A549 (cell line): ENCODE measurements around the gene VPS35L. TPM values are rescaled to one million over a fixed set of nuclear protein-coding genes. Genes with fewer than 3 reads are reported as not detected.

Experiments used
- ATAC-seq, 2 experiments: fragments of 200-7000 bp in 1 of 2; fragments of >200 bp in 1 of 2; cut with Nextera tagmentation in 1 of 2; cut with Tn5 transposase in 1 of 2; 3 replicates each; pipeline versions ENCODE4 v1.8.0 to v1.9.1; 2018 to 2020; ENCODE audit warnings: mild to moderate bottlenecking in 1 of 2, moderate library complexity in 1 of 2
- CTCF ChIA-PET: fragments of 300-600 bp; sonication (Branson Sonifier 250); formaldehyde crosslinking; extraction: SDS; loops from one replicate; lab custom pipeline; 2021; ENCODE audit warnings: antibody characterized with exemption, inconsistent platforms; lab: Yijun Ruan, JAX
- POLR2A ChIA-PET: fragments of 350-600 bp; formaldehyde crosslinking; extraction: SDS; loops from one replicate; lab custom pipeline; 2021; ENCODE audit warnings: antibody characterized with exemption, inconsistent platforms; lab: Yijun Ruan, JAX
- DNase-seq, 2 experiments: peaks; one replicate each; pipeline versions ENCODE4 v3.0.0 to v3.0.0-alpha.2; 2011 to 2016; ENCODE audit warnings: low read depth in 1 of 2, low spot score in 1 of 2
- FAIRE-seq: peaks from 2 replicates; lab custom pipeline; 2011; peaks lifted over from hg19 to GRCh38; lab: Jason Lieb, UNC
- H3K27ac ChIP-seq, 2 experiments: fragments of >200 bp; sonication (Bioruptor Twin); formaldehyde crosslinking; 3 replicates each; pipeline ENCODE4 v1.5.1; 2016 to 2017
- H3K4me1 ChIP-seq: fragments of >200 bp; sonication (Bioruptor Twin); formaldehyde crosslinking; 3 replicates; pipeline ENCODE4 v1.6.1; 2016
- H3K4me2 ChIP-seq: fragments of >200 bp; sonication (Bioruptor Twin); formaldehyde crosslinking; 3 replicates; pipeline ENCODE4 v1.6.1; 2016
- H3K4me3 ChIP-seq: fragments of >200 bp; sonication (Bioruptor Twin); formaldehyde crosslinking; 3 replicates; pipeline ENCODE4 v1.5.1; 2016
- H3K9me3 ChIP-seq: fragments of >200 bp; sonication (Bioruptor Twin); formaldehyde crosslinking; 3 replicates; pipeline ENCODE4 v1.6.1; 2016
- BHLHE40 ChIP-seq: IDR thresholded peaks from 2 replicates; pipeline ENCODE4 v1.6.1; 2012; ENCODE audit warnings: low read depth, low read length, inconsistent platforms
- CBX2 ChIP-seq: fragments of 200-600 bp; sonication (generic); IDR thresholded peaks from 2 replicates; pipeline ENCODE4 v1.6.1; 2016; ENCODE audit warnings: low read depth, mild to moderate bottlenecking, borderline replicate concordance
- CBX8 ChIP-seq: fragments of 200-600 bp; sonication (generic); IDR thresholded peaks from 2 replicates; pipeline ENCODE4 v1.6.1; 2016
- CEBPB ChIP-seq, 2 experiments: fragments of >200 bp in 1 of 2; sonication (Bioruptor Twin) in 1 of 2; formaldehyde crosslinking in 1 of 2; IDR thresholded peaks; 2 replicates each; pipeline ENCODE4 v1.6.1; 2012 to 2016
- CHD2 ChIP-seq: fragments of 150-350 bp; IDR thresholded peaks from 2 replicates; pipeline ENCODE4 v1.6.1; 2014; ENCODE audit warnings: low read length; ENCODE audit not compliant: partially characterized antibody
- EP300 ChIP-seq, 2 experiments: fragments of >200 bp; sonication (Bioruptor Twin); formaldehyde crosslinking; IDR thresholded peaks; 2 replicates in 1 of 2; 3 replicates in 1 of 2; pipeline ENCODE4 v1.6.1; 2016 to 2017
- ESRRA ChIP-seq: fragments of 150-350 bp; IDR thresholded peaks from 2 replicates; pipeline ENCODE4 v1.6.1; 2014; ENCODE audit warnings: mild to moderate bottlenecking, low read length, borderline replicate concordance
- HEYL ChIP-seq: fragments of 250-450 bp; sonication (Bioruptor Pico); IDR thresholded peaks from 2 replicates; pipeline ENCODE4 v1.8.0; 2021; ENCODE audit warnings: mild to moderate bottlenecking, moderate library complexity
- HOXB13 ChIP-seq: fragments of 250-450 bp; sonication (Bioruptor Pico); IDR thresholded peaks from 2 replicates; pipeline ENCODE4 v1.5.0; 2020; ENCODE audit warnings: low read depth, mild to moderate bottlenecking, moderate library complexity
- HOXB5 ChIP-seq: fragments of 250-450 bp; sonication (Bioruptor Pico); IDR thresholded peaks from 2 replicates; pipeline ENCODE4 v1.5.0; 2020; ENCODE audit warnings: mild to moderate bottlenecking, moderate library complexity
- JUNB ChIP-seq: fragments of >200 bp; sonication (Bioruptor Twin); formaldehyde crosslinking; IDR thresholded peaks from 2 replicates; pipeline ENCODE4 v1.6.1; 2016
- KDM1A ChIP-seq: fragments of 200-600 bp; sonication (generic); IDR thresholded peaks from 2 replicates; pipeline ENCODE4 v1.6.1; 2016; ENCODE audit warnings: low read depth, mild to moderate bottlenecking
- KDM5A ChIP-seq: fragments of 200-600 bp; sonication (generic); IDR thresholded peaks from 2 replicates; pipeline ENCODE4 v1.6.1; 2016; ENCODE audit warnings: antibody characterized with exemption, mild to moderate bottlenecking
- MAFK ChIP-seq: fragments of 450-650 bp; IDR thresholded peaks from 2 replicates; pipeline ENCODE4 v1.6.1; 2014; ENCODE audit not compliant: partially characterized antibody
- MYC ChIP-seq: IDR thresholded peaks from 2 replicates; pipeline ENCODE4 v1.6.1; 2012; ENCODE audit warnings: mild to moderate bottlenecking, inconsistent platforms, low read length, improper control_type of control experiment, borderline replicate concordance
- NFE2L2 ChIP-seq: fragments of 150-350 bp; conservative IDR thresholded peaks from 2 replicates; pipeline ENCODE4 v1.6.1; 2014; ENCODE audit warnings: low read length
- NPAS2 ChIP-seq: fragments of 250-450 bp; sonication (Bioruptor Pico); IDR thresholded peaks from 2 replicates; pipeline ENCODE4 v1.8.0; 2022; ENCODE audit warnings: mild to moderate bottlenecking, moderate library complexity, borderline replicate concordance
- NR3C1 ChIP-seq: fragments of >200 bp; sonication (Bioruptor Twin); formaldehyde crosslinking; IDR thresholded peaks from 3 replicates; pipeline ENCODE4 v1.6.1; 2017
- PHF8 ChIP-seq: fragments of 200-600 bp; sonication (generic); IDR thresholded peaks from 2 replicates; pipeline ENCODE4 v1.6.1; 2016; ENCODE audit warnings: low read depth, mild to moderate bottlenecking, antibody characterized with exemption, moderate library complexity, borderline replicate concordance
- RAD21 ChIP-seq, 2 experiments: fragments of >200 bp in 1 of 2; sonication (Bioruptor Twin) in 1 of 2; formaldehyde crosslinking in 1 of 2; IDR thresholded peaks in 1 of 2; conservative IDR thresholded peaks in 1 of 2; 2 replicates in 1 of 2; 3 replicates in 1 of 2; pipeline ENCODE4 v1.6.1; 2012 to 2018; ENCODE audit warnings: inconsistent platforms in 1 of 2
- SMC3 ChIP-seq: fragments of >200 bp; sonication (Bioruptor Twin); formaldehyde crosslinking; IDR thresholded peaks from 3 replicates; pipeline ENCODE4 v1.6.1; 2018; ENCODE audit warnings: inconsistent platforms
- SREBF2 ChIP-seq: fragments of 450-650 bp; IDR thresholded peaks from 2 replicates; pipeline ENCODE4 v1.6.1; 2014; ENCODE audit warnings: mild to moderate bottlenecking, moderate library complexity
- ZNF302 ChIP-seq: fragments of 250-450 bp; sonication (Bioruptor Pico); IDR thresholded peaks from 2 replicates; pipeline ENCODE4 v1.9.0; 2021; ENCODE audit warnings: inconsistent platforms, mild to moderate bottlenecking, moderate library complexity
- WGBS: methylation state at CpG from one replicate; pipeline ENCODE4 v1.1.6; 2017; ENCODE audit errors: missing lambda C conversion rate; 5-methylcytosine and 5-hydroxymethylcytosine counted together
- polyA minus RNA-seq: library from RNA; depleted of rRNA, polyadenylated mRNA; stranded (reverse); fragments of >200 nt; gene quantifications from 2 replicates; pipeline ENCODE4 v1.2.3, GENCODE V29; 2011; rRNA and poly(A)+ RNA removed
- polyA plus RNA-seq, 4 experiments: library from polyadenylated mRNA; depleted of rRNA in 3 of 4; stranded (reverse); fragments of >200 nt; fragmentation: RNase III in 1 of 4; extraction: RNeasy Plus Mini Kit Qiagen cat#74134 plus additional on column Dnase treatment in 1 of 4; gene quantifications; 2 replicates in 3 of 4; 3 replicates in 1 of 4; pipeline ENCODE4 v1.2.3, GENCODE V29; 2011 to 2017
- TF ChIP-seq, protein P1 (sequence below): fragments of 450-650 bp; IDR thresholded peaks from 2 replicates; pipeline ENCODE4 v1.6.1; 2014; ENCODE audit warnings: antibody characterized with exemption
- TF ChIP-seq, protein P2 (sequence below): fragments of 200-600 bp; sonication (generic); IDR thresholded peaks from 2 replicates; pipeline ENCODE4 v1.6.1; 2016; ENCODE audit warnings: antibody characterized with exemption, mild to moderate bottlenecking, moderate library complexity
- TF ChIP-seq, protein P3 (sequence below): fragments of >200 bp; sonication (Bioruptor Twin); formaldehyde crosslinking; IDR thresholded peaks from 3 replicates; pipeline ENCODE4 v1.6.1; 2016
- TF ChIP-seq, protein P4 (sequence below): fragments of >200 bp; sonication (Bioruptor Twin); formaldehyde crosslinking; IDR thresholded peaks from 3 replicates; pipeline ENCODE4 v1.5.1; 2016

Gene VPS35L, protein sequence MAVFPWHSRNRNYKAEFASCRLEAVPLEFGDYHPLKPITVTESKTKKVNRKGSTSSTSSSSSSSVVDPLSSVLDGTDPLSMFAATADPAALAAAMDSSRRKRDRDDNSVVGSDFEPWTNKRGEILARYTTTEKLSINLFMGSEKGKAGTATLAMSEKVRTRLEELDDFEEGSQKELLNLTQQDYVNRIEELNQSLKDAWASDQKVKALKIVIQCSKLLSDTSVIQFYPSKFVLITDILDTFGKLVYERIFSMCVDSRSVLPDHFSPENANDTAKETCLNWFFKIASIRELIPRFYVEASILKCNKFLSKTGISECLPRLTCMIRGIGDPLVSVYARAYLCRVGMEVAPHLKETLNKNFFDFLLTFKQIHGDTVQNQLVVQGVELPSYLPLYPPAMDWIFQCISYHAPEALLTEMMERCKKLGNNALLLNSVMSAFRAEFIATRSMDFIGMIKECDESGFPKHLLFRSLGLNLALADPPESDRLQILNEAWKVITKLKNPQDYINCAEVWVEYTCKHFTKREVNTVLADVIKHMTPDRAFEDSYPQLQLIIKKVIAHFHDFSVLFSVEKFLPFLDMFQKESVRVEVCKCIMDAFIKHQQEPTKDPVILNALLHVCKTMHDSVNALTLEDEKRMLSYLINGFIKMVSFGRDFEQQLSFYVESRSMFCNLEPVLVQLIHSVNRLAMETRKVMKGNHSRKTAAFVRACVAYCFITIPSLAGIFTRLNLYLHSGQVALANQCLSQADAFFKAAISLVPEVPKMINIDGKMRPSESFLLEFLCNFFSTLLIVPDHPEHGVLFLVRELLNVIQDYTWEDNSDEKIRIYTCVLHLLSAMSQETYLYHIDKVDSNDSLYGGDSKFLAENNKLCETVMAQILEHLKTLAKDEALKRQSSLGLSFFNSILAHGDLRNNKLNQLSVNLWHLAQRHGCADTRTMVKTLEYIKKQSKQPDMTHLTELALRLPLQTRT
- polyA plus RNA-seq (2011; rRNA removed) (47.7 and 59.0 TPM in 2 replicates), polyA plus RNA-seq (2017; fragmentation: RNase III; extraction: RNeasy Plus Mini Kit Qiagen cat#74134 plus additional on column Dnase treatment) (35.0 to 38.4 TPM (median 37.6 TPM) in 3 replicates), polyA minus RNA-seq (76.2 and 88.5 TPM in 2 replicates)
- 23.0 and 25.6 TPM in 2 replicates for polyA plus RNA-seq (2012; cell fraction: cytosol; rRNA removed)
- 27.7 and 28.6 TPM in 2 replicates for polyA plus RNA-seq (2012; cell fraction: nucleus; rRNA removed)

DNA sequence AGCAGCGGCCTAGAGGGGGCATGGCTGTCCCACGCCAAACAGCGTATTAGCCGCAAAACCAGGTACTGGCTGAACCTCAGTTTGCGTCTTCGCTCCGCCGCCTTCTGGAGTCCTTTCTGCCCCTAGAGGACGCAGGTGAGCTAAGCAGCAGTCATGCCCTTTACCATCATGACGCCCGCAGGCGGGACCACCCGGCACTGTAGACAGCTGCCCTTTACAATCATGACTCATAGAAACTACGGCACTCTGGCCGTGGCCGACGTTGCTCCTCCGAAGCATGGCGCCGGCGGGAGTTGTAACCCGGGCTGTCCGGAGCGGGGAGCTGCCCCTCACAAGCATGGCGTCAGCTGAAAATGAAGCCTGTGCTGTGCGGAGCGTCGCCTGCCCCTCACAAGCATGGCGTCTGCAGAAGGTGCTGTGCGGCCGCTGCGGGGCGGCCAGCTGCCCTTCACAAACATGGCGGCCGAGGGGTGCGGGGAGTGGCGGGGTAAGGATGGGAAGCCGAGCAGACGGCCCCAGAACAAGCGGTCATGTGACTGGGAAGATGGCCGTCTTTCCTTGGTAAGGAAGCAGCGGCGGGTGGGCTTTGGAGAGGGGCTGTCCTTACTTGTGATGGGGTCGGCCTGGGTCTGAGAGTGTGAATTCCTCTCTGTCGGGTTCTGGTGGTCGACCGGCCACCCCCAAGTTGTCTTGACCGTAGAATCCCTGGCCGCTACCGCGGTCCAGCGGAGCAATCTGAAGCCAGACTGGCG, at the start of gene VPS35L:
VPS35L (plus strand) TSS at position 518 of the 752 bp plus-strand sequence; CDS start at position 545, 27 bp downstream.
- Histone ChIP-seq H3K27ac (peak within 1 kb of the TSS; percentile 91 to 93), H3K4me3 (peak within 1 kb of the TSS; percentile 89), H3K4me1 (peaks cover 10% of the 10 kb centered on the region; the same call in 1 of the 3 replicates), H3K4me2 (peak within 1 kb of the TSS; percentile 84), H3K9me3 (no peaks in the 10 kb centered on the region)
- whole genome bisulfite sequencing: under 1% methylated on average over 37 of the region's 53 CpGs
- FAIRE-seq: peak; percentile 32
- CTCF ChIA-PET: interaction anchor here (0.6 to 4.6 kb wide), 35 partner anchors 10 to 829 kb away, joined by 3 to 26 read pairs (median 4); partner anchors contain the start of gene CCP110
- POLR2A ChIA-PET: interaction anchor here (0.7 to 1.9 kb wide), 15 partner anchors 10 to 754 kb away, joined by 3 to 15 read pairs (median 3); partner anchors contain the start of genes ARL6IP1, CCP110, GDE1 and IQCK
- ATAC-seq: peak; percentile 97 to 99
- peak; percentile 98 to 99 for DNase-seq
- no peak for TF ChIP-seq CBX8
- no peak for TF ChIP-seq NFE2L2
- peak; percentile 88; the same call in 1 of the 2 replicates for TF ChIP-seq PHF8
- TF ChIP-seq HEYL (CRISPR knock-in tag): no peak
- TF ChIP-seq BHLHE40: no peak
- TF ChIP-seq SMC3: peak; percentile 48
- no peak for TF ChIP-seq ESRRA
- no peak for TF ChIP-seq CBX2
- TF ChIP-seq EP300 (IDR thresholded peaks at IDR 0.05): no peak
- TF ChIP-seq HOXB13 (CRISPR knock-in tag): 0 out of 2 replicates have a peak, but pooled peaks have one; percentile 48
- no peak for TF ChIP-seq CHD2
- no peak for TF ChIP-seq NR3C1
- TF ChIP-seq JUNB: no peak
- TF ChIP-seq, protein P1, sequence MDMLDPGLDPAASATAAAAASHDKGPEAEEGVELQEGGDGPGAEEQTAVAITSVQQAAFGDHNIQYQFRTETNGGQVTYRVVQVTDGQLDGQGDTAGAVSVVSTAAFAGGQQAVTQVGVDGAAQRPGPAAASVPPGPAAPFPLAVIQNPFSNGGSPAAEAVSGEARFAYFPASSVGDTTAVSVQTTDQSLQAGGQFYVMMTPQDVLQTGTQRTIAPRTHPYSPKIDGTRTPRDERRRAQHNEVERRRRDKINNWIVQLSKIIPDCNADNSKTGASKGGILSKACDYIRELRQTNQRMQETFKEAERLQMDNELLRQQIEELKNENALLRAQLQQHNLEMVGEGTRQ: peak; percentile 89
- no peak for TF ChIP-seq SREBF2
- TF ChIP-seq, protein P2, sequence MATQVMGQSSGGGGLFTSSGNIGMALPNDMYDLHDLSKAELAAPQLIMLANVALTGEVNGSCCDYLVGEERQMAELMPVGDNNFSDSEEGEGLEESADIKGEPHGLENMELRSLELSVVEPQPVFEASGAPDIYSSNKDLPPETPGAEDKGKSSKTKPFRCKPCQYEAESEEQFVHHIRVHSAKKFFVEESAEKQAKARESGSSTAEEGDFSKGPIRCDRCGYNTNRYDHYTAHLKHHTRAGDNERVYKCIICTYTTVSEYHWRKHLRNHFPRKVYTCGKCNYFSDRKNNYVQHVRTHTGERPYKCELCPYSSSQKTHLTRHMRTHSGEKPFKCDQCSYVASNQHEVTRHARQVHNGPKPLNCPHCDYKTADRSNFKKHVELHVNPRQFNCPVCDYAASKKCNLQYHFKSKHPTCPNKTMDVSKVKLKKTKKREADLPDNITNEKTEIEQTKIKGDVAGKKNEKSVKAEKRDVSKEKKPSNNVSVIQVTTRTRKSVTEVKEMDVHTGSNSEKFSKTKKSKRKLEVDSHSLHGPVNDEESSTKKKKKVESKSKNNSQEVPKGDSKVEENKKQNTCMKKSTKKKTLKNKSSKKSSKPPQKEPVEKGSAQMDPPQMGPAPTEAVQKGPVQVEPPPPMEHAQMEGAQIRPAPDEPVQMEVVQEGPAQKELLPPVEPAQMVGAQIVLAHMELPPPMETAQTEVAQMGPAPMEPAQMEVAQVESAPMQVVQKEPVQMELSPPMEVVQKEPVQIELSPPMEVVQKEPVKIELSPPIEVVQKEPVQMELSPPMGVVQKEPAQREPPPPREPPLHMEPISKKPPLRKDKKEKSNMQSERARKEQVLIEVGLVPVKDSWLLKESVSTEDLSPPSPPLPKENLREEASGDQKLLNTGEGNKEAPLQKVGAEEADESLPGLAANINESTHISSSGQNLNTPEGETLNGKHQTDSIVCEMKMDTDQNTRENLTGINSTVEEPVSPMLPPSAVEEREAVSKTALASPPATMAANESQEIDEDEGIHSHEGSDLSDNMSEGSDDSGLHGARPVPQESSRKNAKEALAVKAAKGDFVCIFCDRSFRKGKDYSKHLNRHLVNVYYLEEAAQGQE: no peak
- peak; percentile 44 to 48 for TF ChIP-seq RAD21 (conservative IDR thresholded peaks at IDR 0.05 in 1 of 2, IDR thresholded peaks at IDR 0.05 in 1 of 2)
- peak; percentile 86 for TF ChIP-seq KDM5A
- TF ChIP-seq CEBPB (IDR thresholded peaks at IDR 0.05): no peak
- TF ChIP-seq MYC: peak; percentile 70
- TF ChIP-seq KDM1A: no peak; the same call in 1 of the 2 replicates
- peak; percentile 65 for TF ChIP-seq MAFK
- TF ChIP-seq, protein P3, sequence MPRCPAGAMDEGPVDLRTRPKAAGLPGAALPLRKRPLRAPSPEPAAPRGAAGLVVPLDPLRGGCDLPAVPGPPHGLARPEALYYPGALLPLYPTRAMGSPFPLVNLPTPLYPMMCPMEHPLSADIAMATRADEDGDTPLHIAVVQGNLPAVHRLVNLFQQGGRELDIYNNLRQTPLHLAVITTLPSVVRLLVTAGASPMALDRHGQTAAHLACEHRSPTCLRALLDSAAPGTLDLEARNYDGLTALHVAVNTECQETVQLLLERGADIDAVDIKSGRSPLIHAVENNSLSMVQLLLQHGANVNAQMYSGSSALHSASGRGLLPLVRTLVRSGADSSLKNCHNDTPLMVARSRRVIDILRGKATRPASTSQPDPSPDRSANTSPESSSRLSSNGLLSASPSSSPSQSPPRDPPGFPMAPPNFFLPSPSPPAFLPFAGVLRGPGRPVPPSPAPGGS: no peak
- TF ChIP-seq ZNF302 (CRISPR knock-in tag): no peak
- TF ChIP-seq HOXB5 (CRISPR knock-in tag): no peak
- TF ChIP-seq, protein P4, sequence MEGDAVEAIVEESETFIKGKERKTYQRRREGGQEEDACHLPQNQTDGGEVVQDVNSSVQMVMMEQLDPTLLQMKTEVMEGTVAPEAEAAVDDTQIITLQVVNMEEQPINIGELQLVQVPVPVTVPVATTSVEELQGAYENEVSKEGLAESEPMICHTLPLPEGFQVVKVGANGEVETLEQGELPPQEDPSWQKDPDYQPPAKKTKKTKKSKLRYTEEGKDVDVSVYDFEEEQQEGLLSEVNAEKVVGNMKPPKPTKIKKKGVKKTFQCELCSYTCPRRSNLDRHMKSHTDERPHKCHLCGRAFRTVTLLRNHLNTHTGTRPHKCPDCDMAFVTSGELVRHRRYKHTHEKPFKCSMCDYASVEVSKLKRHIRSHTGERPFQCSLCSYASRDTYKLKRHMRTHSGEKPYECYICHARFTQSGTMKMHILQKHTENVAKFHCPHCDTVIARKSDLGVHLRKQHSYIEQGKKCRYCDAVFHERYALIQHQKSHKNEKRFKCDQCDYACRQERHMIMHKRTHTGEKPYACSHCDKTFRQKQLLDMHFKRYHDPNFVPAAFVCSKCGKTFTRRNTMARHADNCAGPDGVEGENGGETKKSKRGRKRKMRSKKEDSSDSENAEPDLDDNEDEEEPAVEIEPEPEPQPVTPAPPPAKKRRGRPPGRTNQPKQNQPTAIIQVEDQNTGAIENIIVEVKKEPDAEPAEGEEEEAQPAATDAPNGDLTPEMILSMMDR: peak; percentile 78
- TF ChIP-seq NPAS2 (CRISPR knock-in tag): no peak
